GM18526 (cell line): ENCODE results near the gene PRRC2B.
A peak's percentile ranks its signal among the peaks of the same experiment; 100 is the strongest.

Experiments used
- POLR2A ChIP-seq: IDR thresholded peaks from 3 replicates; pipeline ENCODE4 v1.6.1; 2011; ENCODE audit not compliant: insufficient read length; ENCODE audit errors: extremely low read depth

PRRC2B gene

GRCh38 chr9:131523086-131523388, 129.2 kb downstream of the PRRC2B start:
- no peak for TF ChIP-seq POLR2A

GRCh38 chr9:131523451-131524435, 129.9 kb downstream of the PRRC2B start:
- TF ChIP-seq POLR2A: no peak

GRCh38 chr9:131524665-131525315, 130.9 kb downstream of the PRRC2B start:
- TF ChIP-seq POLR2A: no peak

DNA sequence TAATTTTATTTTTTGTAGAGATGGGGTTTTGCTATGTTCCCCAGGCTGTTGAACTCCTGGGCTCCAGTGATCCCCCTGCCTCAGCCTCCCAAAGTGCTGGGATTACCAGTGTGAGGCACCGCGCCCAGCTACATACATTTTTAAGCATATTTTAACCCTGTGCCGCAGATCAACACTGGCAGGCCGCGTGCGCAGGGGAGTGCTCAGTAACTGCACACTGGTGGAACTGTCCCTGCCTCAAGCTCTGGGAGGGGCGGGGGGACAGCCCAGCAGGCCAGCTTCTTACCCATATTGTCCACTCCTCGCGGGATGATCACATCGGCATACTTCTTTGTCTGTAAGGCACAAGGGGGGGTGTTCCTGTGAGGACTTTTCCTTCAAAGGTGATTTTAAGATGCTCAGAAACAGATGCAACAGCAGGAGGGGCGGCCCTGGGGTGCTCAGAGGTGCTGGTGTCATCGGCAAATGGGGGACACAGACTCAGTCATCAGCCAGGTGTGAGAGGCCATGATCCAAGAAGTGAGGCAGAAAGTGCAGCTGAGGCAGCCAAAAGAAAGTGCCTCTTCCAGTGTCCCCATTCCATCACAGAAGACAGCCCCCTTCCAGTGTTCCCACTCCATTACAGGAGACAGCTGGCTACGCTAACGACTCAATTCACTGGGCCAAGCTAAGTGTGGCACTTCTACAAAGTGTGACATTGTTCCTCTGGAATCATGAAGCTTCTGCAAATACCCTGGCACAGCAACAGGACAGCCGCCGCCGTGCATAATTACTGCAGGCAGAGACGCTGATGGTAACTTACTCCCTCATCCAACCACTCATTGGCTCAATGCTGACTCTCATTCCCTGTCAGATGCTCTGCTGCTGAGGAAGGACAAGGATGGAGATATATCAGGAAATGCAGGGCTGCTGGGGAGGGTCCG, 132.0 kb downstream of the PRRC2B start:
- no peak for TF ChIP-seq POLR2A

DNA sequence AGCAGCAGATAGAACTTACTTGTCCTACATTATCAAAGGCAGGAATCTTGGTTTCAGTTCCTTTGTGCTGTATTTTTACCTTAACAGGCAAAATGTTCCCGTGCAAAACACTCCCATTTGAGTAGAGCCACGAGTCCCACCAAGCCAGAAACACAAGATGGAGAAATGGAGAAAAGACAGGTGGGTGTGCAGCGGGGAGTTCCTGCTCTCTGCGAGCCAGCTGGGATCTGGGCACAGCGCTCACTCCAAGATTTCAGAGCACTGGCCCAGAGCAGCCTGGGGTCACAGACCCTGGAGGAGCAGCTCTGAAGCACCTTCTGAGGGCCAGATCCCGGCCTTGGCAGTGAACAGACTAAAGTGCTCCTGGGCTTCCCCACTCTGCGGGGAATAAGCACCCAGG, 134.3 kb downstream of the PRRC2B start:
- no peak for TF ChIP-seq POLR2A

DNA sequence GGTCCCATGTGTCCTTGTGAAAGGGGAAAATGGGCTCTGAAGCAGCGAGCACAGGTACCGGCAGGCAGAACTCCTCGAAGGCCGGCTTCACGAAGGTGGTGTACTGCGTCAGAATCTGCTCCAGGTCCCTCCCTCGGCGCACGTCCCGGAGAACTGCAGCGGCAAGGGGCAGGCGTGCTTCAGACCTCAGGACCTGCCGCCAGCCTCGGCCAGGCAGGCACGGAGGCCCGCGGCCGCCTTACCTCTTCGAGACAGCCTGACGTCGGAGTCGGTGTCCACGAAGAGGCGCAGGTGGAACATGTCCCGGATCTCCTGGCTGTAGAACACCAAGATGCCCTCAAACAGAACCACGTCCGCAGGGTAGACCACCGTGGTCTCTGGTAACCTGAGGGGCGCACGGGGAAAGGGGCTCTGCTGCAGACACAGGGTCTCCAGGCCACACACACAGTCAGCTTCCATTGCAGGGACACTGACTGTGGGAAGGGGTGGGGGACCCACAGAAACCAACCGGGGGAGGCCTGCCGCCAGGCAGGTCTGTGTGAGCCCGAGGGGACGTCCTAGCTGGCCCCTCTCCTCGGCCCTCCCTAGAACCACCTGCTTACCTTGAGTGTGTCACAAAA, 135.1 kb downstream of the PRRC2B start:
- TF ChIP-seq POLR2A: no peak

- no peak for TF ChIP-seq POLR2A
Observed at GRCh38 chr9:131529597-131530545, 136.0 kb downstream of the PRRC2B start.

GRCh38 chr9:131530546-131530919, 136.6 kb downstream of the PRRC2B start:
- TF ChIP-seq POLR2A: no peak

GRCh38 chr9:131530920-131531832, 137.3 kb downstream of the PRRC2B start, which contains the start of gene UCK1:
TSS of gene UCK1 (minus strand) at chr9:131531263. CDS start at chr9:131531174, 89 bp downstream.
- peak; percentile 56 for TF ChIP-seq POLR2A

DNA sequence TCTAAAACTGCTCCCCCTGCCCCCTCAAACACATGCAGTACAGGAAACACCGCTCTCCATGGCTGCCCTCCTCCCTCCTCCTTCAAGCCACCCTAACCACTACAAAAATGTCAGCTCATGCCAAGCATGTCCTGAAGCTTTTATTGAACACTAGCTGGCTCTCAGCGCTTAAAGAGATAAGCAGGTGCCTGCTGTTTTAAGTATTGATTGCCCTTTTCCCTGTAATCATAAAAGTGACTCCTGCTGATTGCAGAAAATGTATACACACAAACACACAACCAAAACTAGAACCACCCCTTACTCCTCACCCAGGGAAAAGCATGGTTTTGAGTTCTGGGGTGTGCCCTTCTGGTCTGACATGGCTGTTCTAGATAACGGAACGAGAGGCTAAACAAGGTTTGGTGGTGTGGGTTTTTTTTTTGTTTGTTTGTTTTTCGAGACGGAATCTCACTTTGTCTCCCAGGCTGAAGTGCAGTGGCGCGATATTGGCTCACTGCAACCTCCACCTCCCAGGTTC, 140.9 kb downstream of the PRRC2B start:
- no peak for TF ChIP-seq POLR2A

GRCh38 chr9:131537946-131538345, 144.1 kb downstream of the PRRC2B start:
- no peak for TF ChIP-seq POLR2A

- TF ChIP-seq POLR2A: no peak
Observed at GRCh38 chr9:131539223-131539923, 145.5 kb downstream of the PRRC2B start.
